Mucosa of descending colon (tissue), 3 donors: ENCODE measurements around the gene HNRNPAB. TPM values are rescaled to one million over a fixed set of nuclear protein-coding genes. Genes with fewer than 3 reads are reported as not detected.
A peak's percentile ranks its signal among the peaks of the same experiment; 100 is the strongest.

Experiments
- ATAC-seq: fragments of 200-7000 bp; cut with Tn5 transposase; one replicate; pipeline ENCODE4 v1.9.1; 2020; ENCODE audit warnings: mild to moderate bottlenecking, moderate library complexity
- DNase-seq, 3 donors: peaks; one replicate each; pipeline ENCODE4 v3.0.0-alpha.2; 2020
- H3K36me3 ChIP-seq: fragments of 200-600 bp; one replicate; pipeline ENCODE4 v1.8.0; 2021; ENCODE audit warnings: low read depth, mild to moderate bottlenecking
- H3K4me1 ChIP-seq: fragments of 200-600 bp; one replicate; pipeline ENCODE4 v1.8.0; 2021; ENCODE audit warnings: low read depth, mild to moderate bottlenecking
- H3K4me3 ChIP-seq: fragments of 200-600 bp; one replicate; pipeline ENCODE4 v1.8.0; 2021; ENCODE audit warnings: mild to moderate bottlenecking
- H3K9me3 ChIP-seq: fragments of 200-600 bp; one replicate; pipeline ENCODE4 v1.8.0; 2021; ENCODE audit warnings: mild to moderate bottlenecking
- intact Hi-C, 2 donors: fragments of 100-400 bp; cut with DNase I in 1 of 2; cut with micrococcal nuclease in 1 of 2; formaldehyde crosslinking; loops; one replicate each; pipeline versions ENCODE4 v1.11.0 to v1.11.1; 2022; cut with DNase I, micrococcal nuclease
- total RNA-seq, 3 donors: library from RNA; stranded (reverse); fragmentation: NEBNext Ultra II Directional in 2 of 3; extraction: Animal tissue kit (Norgen Biotek cat#: 25700) in 2 of 3; gene quantifications; one replicate each; pipeline versions ENCODE4 v1.2.1 to v1.2.4, GENCODE V29; 2021 to 2023
- TF ChIP-seq, protein P1 (sequence below): fragments of 200-600 bp; IDR thresholded peaks from one replicate; pipeline ENCODE4 v1.8.0; 2022; ENCODE audit warnings: antibody characterized with exemption, mild to moderate bottlenecking
- donor health status: DM: no; HTN: no; CAD: no; lungs with moderate emphysema.
- donor health status: DM: no; HTN: no; CAD: no.
- donor health status: DM: no; HTN: yes; CAD: no.

HNRNPAB gene
- total RNA-seq, 3 donors from 2014 or later = 209 to 327 (median 244) TPM

DNA sequence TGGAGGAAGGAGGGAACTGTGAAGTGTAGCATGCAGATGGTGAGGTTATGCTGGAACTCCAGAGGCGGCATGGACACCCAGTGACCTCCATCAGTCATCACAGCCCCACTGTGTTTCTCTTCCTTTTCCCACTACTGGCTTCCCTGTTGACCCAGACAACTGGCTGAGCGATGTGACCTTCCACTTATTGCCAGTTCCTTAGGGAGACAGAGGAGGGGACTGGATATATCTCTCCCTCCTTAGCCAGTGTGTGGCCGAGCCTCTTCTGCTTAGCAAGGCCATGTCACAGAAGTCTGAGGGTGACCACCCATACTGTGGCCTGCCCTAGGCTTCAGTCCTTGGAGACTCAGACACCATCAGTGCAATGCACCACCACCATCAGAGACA is 31.2 kb downstream of the HNRNPAB start:
- intact Hi-C loops = no loop called here
- DNase-seq (peak in 2 of 3 donors; percentile 20 to 23), ATAC-seq (no peak)
- TF ChIP-seq, protein P1, sequence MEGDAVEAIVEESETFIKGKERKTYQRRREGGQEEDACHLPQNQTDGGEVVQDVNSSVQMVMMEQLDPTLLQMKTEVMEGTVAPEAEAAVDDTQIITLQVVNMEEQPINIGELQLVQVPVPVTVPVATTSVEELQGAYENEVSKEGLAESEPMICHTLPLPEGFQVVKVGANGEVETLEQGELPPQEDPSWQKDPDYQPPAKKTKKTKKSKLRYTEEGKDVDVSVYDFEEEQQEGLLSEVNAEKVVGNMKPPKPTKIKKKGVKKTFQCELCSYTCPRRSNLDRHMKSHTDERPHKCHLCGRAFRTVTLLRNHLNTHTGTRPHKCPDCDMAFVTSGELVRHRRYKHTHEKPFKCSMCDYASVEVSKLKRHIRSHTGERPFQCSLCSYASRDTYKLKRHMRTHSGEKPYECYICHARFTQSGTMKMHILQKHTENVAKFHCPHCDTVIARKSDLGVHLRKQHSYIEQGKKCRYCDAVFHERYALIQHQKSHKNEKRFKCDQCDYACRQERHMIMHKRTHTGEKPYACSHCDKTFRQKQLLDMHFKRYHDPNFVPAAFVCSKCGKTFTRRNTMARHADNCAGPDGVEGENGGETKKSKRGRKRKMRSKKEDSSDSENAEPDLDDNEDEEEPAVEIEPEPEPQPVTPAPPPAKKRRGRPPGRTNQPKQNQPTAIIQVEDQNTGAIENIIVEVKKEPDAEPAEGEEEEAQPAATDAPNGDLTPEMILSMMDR = no peak
- H3K9me3 ChIP-seq = no peaks in the 10 kb centered on the region
- H3K36me3 ChIP-seq = no peaks in the 10 kb centered on the region
- peaks cover 38% of the 10 kb centered on the region for H3K4me1 ChIP-seq
- H3K4me3 ChIP-seq = no peak overlapping the region

DNA sequence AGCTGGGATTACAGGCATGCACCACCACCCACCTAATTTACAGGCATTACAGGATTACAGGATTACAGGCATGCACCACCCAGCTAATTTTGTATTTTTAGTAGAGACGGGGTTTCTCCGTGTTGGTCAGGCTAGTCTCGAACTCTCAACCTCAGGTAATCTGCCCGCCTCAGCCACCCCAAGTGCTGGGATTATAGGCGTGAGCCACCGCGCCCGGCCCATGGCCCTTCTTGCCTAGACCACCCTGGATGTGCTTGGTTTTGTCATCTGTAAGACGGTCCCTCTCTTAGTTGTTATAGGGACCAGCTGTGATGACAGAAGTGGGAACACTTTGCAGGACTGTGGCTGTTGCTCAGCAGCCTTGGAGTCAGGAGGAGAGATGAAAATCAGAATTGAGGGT is 31.8 kb downstream of the HNRNPAB start:
- intact Hi-C loops = no loop called here
- DNase-seq (peak in 2 of 3 donors; percentile 34 to 46), ATAC-seq (no peak)
- Histone ChIP-seq H3K36me3 (no peaks in the 10 kb centered on the region), H3K4me1 (peaks cover 33% of the 10 kb centered on the region), H3K9me3 (no peaks in the 10 kb centered on the region), H3K4me3 (no peak overlapping the region)
- TF ChIP-seq, protein P1 = no peak

DNA sequence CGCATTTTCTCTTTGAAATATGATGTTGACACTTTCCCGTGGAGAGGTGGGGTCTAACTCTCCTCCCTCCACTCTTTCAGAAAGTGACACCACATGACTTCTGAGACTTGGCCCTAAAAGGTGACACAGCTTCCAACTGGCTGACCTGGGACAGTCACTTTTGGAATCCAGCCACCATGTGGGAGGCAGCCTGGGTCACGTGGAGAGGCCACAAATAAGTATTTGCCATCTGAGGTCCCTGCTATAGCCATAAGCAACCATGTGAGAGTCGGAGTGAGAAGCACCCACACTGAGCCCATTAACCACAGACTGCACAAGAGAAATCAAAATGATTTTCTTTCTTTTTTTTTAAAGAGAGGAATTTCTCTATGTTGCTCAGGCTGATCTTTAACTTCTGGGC is 32.3 kb downstream of the HNRNPAB start:
- TF ChIP-seq, protein P1 = no peak
- H3K4me3 ChIP-seq = no peak overlapping the region
- DNase-seq (peak; percentile 55 to 67 (median 65)), ATAC-seq (no peak)
- intact Hi-C loops = no loop called here
- H3K4me1 ChIP-seq = peaks cover 27% of the 10 kb centered on the region
- no peaks in the 10 kb centered on the region for H3K9me3 ChIP-seq
- no peaks in the 10 kb centered on the region for H3K36me3 ChIP-seq

DNA sequence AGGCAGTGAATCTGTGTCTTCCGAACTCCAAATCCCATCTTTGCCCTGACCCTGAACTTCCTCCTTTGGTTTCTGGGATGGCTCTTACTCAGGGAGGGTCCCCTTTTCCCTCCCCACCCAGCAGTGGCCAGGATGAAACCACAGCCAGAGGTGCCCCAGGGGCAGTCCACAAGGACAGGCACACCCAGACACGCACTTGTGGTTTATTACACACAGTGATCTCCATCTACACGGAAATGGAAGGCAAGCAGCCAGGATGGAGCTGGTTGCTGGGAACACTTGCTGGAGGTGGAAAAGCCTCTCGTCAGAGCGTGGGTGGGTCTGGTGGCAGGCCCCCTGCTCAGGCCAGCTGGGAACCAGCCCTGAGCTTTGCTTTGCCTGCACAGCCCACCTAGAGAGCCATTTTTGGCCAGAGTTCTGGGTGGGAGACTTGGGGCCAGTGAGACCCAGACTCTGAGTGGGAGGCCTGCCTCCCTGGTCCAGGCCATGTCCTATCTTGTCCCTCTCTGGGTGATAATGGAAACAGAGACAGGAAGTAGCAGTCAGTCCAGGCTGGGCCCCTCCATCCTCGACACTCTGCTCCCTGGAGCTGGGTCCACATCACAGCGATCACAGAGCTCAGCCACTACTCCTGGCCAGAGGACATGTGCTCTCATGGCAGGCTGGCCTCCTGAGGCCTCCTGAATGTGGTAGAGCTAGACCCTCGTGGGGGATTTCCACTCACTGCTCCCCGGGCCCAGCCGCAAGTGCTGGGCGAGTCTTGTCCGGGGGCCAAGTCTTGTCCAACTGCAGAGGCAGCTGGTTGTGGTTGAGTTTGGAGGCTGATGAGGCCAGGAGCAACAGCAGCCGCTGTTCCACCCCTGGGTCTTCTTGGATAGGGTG is 33.3 kb downstream of the HNRNPAB start:
- H3K4me1 ChIP-seq = peaks cover 27% of the 10 kb centered on the region
- ATAC-seq = peak; percentile 67
- intact Hi-C loops = no loop called here

DNA sequence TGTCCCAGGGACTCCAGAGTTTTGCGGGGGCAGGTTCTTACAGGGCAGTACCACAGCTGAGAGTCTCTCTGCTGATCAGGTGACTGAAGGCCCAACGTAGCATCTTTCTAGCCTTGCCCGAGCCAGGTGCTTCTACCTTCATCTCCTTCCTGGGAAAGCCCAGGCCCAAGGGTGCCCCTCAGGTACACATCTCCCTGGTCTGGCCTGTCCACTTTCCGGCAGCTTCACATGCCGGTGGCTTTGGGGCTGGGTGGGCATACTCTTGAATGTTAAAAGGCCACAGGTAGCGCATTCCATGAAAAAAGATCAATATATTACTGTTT is 33.9 kb downstream of the HNRNPAB start:
- H3K4me3 ChIP-seq = no peak overlapping the region
- H3K9me3 ChIP-seq = no peaks in the 10 kb centered on the region
- TF ChIP-seq, protein P1 = no peak
- peaks cover 27% of the 10 kb centered on the region for H3K4me1 ChIP-seq
- intact Hi-C loops = no loop called here
- DNase-seq (no peak), ATAC-seq (no peak)
- H3K36me3 ChIP-seq = no peaks in the 10 kb centered on the region

More for the DNA sequence above, 33.3 kb downstream of the HNRNPAB start:
- TF ChIP-seq, protein P1 = no peak
- peak; percentile 72 to 83 (median 81) for DNase-seq
- Histone ChIP-seq H3K9me3 (no peaks in the 10 kb centered on the region), H3K4me3 (no peak overlapping the region), H3K36me3 (no peaks in the 10 kb centered on the region)
